Colonic mucosa (tissue), 4 donors: Measurements from ENCODE around the gene UQCRH. TPM values are rescaled to one million over a fixed set of nuclear protein-coding genes. Genes with fewer than 3 reads are reported as not detected.
"Not testable (repeated sequence)": the region's sequence is repeated elsewhere in the genome, so short reads cannot be mapped to it uniquely, and the experiment has no call there.

Source experiments
- DNase-seq: peaks from one replicate; pipeline ENCODE4 v3.0.0-alpha.2; 2020
- H3K27ac ChIP-seq: fragments of 200-600 bp; one replicate; pipeline ENCODE4 v1.8.0; 2021
- H3K27me3 ChIP-seq: fragments of 200-600 bp; one replicate; pipeline ENCODE4 v1.8.0; 2021
- H3K36me3 ChIP-seq: fragments of 200-600 bp; one replicate; pipeline ENCODE4 v1.8.0; 2021
- H3K4me1 ChIP-seq: fragments of 200-600 bp; one replicate; pipeline ENCODE4 v1.8.0; 2021; ENCODE audit warnings: mild to moderate bottlenecking
- H3K4me3 ChIP-seq: fragments of 200-600 bp; one replicate; pipeline ENCODE4 v1.8.0; 2021
- H3K9ac ChIP-seq, 2 donors: one replicate each; pipeline ENCODE4 v1.7.0; 2013; ENCODE audit warnings: control low read depth in 2 of 2, low read depth in 2 of 2, low read length in 2 of 2
- H3K9me3 ChIP-seq: fragments of 200-600 bp; one replicate; pipeline ENCODE4 v1.8.0; 2021
- intact Hi-C: fragments of 100-400 bp; cut with DNase I; formaldehyde crosslinking; loops from one replicate; pipeline ENCODE4 v1.14.1; 2022
- total RNA-seq, 2 donors: library from RNA; stranded (reverse); fragmentation: NEBNext Ultra II Directional in 1 of 2; extraction: Animal tissue kit (Norgen Biotek cat#: 25700) in 1 of 2; gene quantifications; one replicate each; pipeline ENCODE4 v1.2.1, GENCODE V29; 2021
- TF ChIP-seq, protein P1 (sequence below): fragments of 200-600 bp; IDR thresholded peaks from one replicate; pipeline ENCODE4 v1.8.0; 2022; ENCODE audit warnings: antibody characterized with exemption, mild to moderate bottlenecking
- donor health status: healthy.
- donor health status: DM: no; HTN: no; CAD: no.
- donor health status: DM: no; HTN: no; CAD: no.

Gene UQCRH
- total RNA-seq, 2 donors from 2014 or later, result 451 to 502 TPM

- no peaks in the 10 kb centered on the region for H3K9me3 ChIP-seq
- intact Hi-C loops, result no loop called here
- TF ChIP-seq, protein P1, sequence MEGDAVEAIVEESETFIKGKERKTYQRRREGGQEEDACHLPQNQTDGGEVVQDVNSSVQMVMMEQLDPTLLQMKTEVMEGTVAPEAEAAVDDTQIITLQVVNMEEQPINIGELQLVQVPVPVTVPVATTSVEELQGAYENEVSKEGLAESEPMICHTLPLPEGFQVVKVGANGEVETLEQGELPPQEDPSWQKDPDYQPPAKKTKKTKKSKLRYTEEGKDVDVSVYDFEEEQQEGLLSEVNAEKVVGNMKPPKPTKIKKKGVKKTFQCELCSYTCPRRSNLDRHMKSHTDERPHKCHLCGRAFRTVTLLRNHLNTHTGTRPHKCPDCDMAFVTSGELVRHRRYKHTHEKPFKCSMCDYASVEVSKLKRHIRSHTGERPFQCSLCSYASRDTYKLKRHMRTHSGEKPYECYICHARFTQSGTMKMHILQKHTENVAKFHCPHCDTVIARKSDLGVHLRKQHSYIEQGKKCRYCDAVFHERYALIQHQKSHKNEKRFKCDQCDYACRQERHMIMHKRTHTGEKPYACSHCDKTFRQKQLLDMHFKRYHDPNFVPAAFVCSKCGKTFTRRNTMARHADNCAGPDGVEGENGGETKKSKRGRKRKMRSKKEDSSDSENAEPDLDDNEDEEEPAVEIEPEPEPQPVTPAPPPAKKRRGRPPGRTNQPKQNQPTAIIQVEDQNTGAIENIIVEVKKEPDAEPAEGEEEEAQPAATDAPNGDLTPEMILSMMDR, result no peak
- H3K9ac ChIP-seq, result no peak overlapping the region
- H3K4me1 ChIP-seq, result peaks cover 12% of the 10 kb centered on the region
- no peaks in the 10 kb centered on the region for H3K36me3 ChIP-seq
- H3K27me3 ChIP-seq, result no peaks in the 10 kb centered on the region
- H3K4me3 ChIP-seq, result no peak overlapping the region
- DNase-seq, result no peak
- no peak overlapping the region for H3K27ac ChIP-seq
These were observed 2.6 kb downstream of the UQCRH start for GRCh38 chr1:46306159-46306530.

DNA sequence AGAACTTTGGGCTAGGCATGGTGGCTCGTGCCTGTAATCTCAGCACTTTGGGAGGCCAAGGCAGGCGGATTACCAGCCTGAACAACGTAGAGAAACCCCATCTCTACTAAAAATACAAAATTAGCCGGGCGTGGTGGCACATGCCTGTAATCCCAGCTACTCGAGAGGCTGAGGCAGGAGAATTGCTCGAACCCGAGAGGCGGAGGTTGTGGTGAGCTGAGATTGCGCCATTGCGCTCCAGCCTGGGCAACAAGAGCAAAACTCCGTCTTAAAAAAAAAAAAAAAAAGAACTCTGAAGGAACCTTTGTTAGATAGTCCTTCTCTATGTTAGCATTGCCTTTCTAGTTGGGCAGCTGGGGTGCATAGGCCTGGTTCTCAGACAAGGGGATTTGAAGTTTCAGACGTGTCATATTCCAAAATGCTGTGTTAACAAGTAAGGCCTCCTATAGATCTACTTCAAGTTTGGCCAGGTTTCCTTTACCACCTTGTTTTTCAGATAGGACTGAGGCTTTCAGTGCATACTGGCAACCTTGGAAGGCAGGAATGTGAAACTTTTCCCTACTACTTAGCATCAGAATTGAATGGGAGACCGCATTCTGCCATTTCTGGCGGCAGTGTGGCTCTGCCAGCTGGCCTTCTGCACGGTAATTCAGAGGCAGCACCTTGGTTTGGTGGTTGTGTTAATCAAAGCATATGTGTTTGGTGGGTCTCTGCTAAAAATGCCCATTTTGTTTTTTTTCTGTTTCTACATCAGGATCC, 6.1 kb downstream of the UQCRH start:
- DNase-seq, result no peak
- Histone ChIP-seq H3K9me3 (no peaks in the 10 kb centered on the region), H3K27ac (no peak overlapping the region), H3K27me3 (no peaks in the 10 kb centered on the region), H3K9ac (no peak overlapping the region), H3K4me1 (peaks cover 9% of the 10 kb centered on the region), H3K4me3 (no peak overlapping the region), H3K36me3 (peaks cover 7% of the 10 kb centered on the region)
- intact Hi-C loops, result no loop called here
- TF ChIP-seq, protein P1, result no peak

GRCh38 chr1:46310321-46310720, 6.8 kb downstream of the UQCRH start:
- TF ChIP-seq, protein P1, result no peak
- Histone ChIP-seq H3K36me3 (peaks cover 7% of the 10 kb centered on the region), H3K27ac (no peak overlapping the region), H3K4me1 (peaks cover 5% of the 10 kb centered on the region), H3K27me3 (no peaks in the 10 kb centered on the region), H3K9ac (no peak overlapping the region), H3K9me3 (no peaks in the 10 kb centered on the region), H3K4me3 (no peak overlapping the region)
- intact Hi-C loops, result no loop called here
- no peak for DNase-seq

GRCh38 chr1:46315669-46316403, 12.3 kb downstream of the UQCRH start:
- H3K9ac ChIP-seq, result no peak overlapping the region
- H3K4me1 ChIP-seq, result no peaks in the 10 kb centered on the region
- H3K27me3 ChIP-seq, result no peaks in the 10 kb centered on the region
- peaks cover 7% of the 10 kb centered on the region for H3K36me3 ChIP-seq
- no peaks in the 10 kb centered on the region for H3K9me3 ChIP-seq
- no peak overlapping the region for H3K27ac ChIP-seq
- H3K4me3 ChIP-seq, result no peak overlapping the region
- intact Hi-C loops, result no loop called here
- TF ChIP-seq, protein P1, result no peak
- no peak for DNase-seq

DNA sequence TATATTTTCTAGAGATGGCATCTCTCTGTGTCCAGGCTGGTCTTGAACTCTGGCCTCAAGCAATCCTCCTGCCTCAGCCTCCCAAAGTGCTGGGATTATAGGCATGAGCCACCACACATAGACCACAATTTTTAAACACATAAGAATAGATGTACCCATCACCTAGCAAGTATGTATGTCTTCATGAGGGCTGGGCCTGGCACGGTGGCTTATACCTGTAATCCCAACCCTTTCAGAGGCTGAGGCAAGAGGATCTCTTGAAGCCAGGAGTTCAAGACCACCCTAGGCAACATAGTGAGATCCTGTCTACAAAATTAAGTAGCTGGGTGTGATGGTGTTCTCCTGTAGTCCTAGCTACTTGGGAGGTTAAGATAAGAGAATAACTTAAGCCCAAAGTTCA, 13.8 kb downstream of the UQCRH start:
- Histone ChIP-seq H3K27me3 (no peaks in the 10 kb centered on the region), H3K4me1 (no peaks in the 10 kb centered on the region), H3K4me3 (no peak overlapping the region), H3K9me3 (no peaks in the 10 kb centered on the region), H3K36me3 (peaks cover 7% of the 10 kb centered on the region), H3K9ac (no peak overlapping the region), H3K27ac (no peak overlapping the region)
- DNase-seq, result no peak
- intact Hi-C loops, result no loop called here
- TF ChIP-seq, protein P1, result no peak

DNA sequence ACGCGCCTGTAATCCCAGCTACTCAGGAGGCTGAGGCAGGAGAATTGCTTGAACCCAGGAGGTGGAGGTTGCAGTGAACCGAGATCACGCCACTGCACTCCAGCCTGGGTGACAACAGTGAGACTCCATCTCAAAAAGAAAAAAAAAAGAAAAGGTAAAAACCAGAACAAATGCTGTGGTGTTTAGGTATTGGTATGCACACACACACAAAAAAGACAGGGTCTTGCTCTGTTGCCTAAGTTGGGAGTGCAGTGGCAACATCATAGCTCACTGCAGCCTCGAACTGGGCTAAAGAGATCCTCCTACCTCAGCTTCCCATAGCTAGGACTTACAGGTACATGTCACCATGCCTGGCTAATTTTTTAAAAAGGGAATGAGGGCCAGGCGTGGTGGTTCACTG, 15.8 kb downstream of the UQCRH start:
- H3K4me3 ChIP-seq, H3K36me3 ChIP-seq, intact Hi-C loops, H3K9ac ChIP-seq, H3K27ac ChIP-seq, H3K27me3 ChIP-seq, H3K4me1 ChIP-seq, DNase-seq, H3K9me3 ChIP-seq: not testable (repeated sequence)

DNA sequence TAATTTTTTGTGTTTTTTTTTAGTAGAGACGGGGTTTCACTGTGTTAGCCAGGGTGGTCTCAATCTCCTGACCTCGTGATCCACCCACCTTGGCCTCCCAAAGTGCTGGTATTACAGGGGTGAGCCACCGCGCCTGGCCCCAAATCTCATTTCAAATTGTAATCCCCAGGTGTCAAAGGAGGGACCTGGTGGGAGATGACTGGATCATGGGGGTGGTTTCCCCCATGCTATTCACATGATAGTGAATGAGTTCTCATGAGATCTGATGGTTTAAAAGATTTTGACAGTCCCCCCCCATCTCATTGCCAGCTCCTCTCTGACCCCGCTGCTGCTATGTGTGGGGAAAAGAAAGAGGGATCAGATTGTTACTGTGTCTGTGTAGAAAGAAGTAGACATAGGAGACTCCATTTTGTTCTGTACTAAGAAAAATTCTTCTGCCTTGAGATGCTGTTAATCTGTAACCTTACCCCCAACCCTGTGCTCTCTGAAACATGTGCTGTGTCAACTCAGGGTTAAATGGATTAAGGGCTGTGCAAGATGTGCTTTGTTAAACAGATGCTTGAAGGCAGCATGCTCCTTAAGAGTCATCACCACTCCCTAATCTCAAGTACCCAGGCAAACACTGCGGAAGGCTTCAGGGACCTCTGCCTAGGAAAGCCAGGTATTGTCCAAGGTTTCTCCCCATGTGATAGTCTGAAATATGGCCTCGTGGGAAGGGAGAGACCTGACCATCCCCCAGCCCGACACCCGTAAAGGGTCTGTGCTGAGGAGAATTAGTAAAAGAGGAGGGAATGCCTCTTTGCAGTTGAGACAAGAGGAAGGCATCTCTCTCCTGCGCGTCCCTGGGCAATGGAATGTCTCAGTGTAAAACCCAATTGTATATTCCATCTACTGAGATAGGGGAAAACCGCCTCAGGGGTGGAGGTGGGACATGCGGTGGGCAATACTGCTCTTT, 16.7 kb downstream of the UQCRH start:
- H3K27me3 ChIP-seq, H3K4me3 ChIP-seq, DNase-seq, H3K4me1 ChIP-seq, H3K9me3 ChIP-seq, intact Hi-C loops, H3K27ac ChIP-seq, H3K36me3 ChIP-seq, H3K9ac ChIP-seq: not testable (repeated sequence)

- H3K4me3 ChIP-seq, H3K36me3 ChIP-seq, H3K9ac ChIP-seq, H3K27ac ChIP-seq, H3K9me3 ChIP-seq, DNase-seq, H3K27me3 ChIP-seq, intact Hi-C loops, H3K4me1 ChIP-seq: not testable (repeated sequence)
These were observed 18.7 kb downstream of the UQCRH start for GRCh38 chr1:46322191-46322590.
